Vagina (tissue), 2 donors: ENCODE data around the gene EBF3.

Experiments used
- POLR2A ChIP-seq, 2 donors: fragments of 450-650 bp; IDR thresholded peaks; one replicate each; pipeline ENCODE4 v1.6.1; 2017; ENCODE audit warnings: antibody characterized with exemption in 2 of 2, mild to moderate bottlenecking in 2 of 2, moderate library complexity in 2 of 2
- TF ChIP-seq, protein P1 (sequence below), 3 experiments: fragments of 450-650 bp in 2 of 3; fragments of 200-600 bp in 1 of 3; sonication (generic) in 1 of 3; IDR thresholded peaks; one replicate each; pipeline ENCODE4 v1.5.1; 2017 to 2019; ENCODE audit warnings: antibody characterized with exemption in 3 of 3, mild to moderate bottlenecking in 2 of 3, moderate library complexity in 2 of 3

DNA sequence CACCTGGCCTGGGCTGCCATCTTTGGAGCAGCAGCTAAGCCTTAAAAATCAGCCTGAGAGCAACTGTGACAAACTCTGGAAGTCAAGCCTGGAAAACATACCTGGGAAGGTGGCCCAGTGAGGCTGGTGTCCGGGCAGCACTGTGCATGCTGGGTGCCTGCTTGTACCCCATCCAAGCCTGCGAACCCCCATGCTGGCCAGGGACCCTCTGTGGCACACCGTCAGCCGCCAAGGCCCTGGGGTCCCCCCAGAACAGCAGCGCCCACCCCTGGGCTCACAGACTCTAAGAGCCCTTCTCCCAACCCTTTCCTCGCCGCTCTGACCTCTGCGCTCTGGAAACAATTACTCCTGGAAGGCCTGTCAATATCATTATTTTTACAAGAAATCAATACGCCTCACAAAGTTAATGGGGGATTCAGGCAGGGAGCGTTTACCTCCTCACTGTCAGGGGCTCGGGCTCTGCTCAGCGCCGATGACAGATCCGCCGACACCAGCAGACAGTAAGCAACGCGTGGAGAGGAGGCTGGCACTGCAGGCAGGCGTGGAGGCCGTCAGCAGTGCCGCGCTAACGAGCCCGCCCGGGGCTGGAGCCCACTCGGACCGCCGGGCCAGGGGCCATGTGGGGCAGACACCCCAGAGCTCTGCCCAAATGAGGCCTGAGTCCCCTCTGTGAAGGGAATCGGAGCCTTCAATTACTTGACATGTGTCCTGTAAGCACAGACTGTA, 54.4 kb downstream of the EBF3 start:
- no peak for TF ChIP-seq POLR2A (IDR thresholded peaks at IDR 0.05)
- TF ChIP-seq, protein P1, sequence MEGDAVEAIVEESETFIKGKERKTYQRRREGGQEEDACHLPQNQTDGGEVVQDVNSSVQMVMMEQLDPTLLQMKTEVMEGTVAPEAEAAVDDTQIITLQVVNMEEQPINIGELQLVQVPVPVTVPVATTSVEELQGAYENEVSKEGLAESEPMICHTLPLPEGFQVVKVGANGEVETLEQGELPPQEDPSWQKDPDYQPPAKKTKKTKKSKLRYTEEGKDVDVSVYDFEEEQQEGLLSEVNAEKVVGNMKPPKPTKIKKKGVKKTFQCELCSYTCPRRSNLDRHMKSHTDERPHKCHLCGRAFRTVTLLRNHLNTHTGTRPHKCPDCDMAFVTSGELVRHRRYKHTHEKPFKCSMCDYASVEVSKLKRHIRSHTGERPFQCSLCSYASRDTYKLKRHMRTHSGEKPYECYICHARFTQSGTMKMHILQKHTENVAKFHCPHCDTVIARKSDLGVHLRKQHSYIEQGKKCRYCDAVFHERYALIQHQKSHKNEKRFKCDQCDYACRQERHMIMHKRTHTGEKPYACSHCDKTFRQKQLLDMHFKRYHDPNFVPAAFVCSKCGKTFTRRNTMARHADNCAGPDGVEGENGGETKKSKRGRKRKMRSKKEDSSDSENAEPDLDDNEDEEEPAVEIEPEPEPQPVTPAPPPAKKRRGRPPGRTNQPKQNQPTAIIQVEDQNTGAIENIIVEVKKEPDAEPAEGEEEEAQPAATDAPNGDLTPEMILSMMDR (IDR thresholded peaks at IDR 0.05): no peak
